GM23338 (cell line): Measurements from ENCODE around the gene SH3TC2.

ENCODE experiments used
- POLR2AphosphoS5 ChIP-seq: IDR thresholded peaks from 2 replicates; pipeline ENCODE4 v1.6.1; 2016; ENCODE audit warnings: antibody characterized with exemption, low read depth
- TF ChIP-seq, protein P1 (sequence below), 2 experiments: fragments of 200-600 bp in 1 of 2; sonication (generic) in 1 of 2; conservative IDR thresholded peaks; 2 replicates each; pipeline versions ENCODE4 v1.5.1 to v1.6.1; 2016 to 2017; ENCODE audit warnings: antibody characterized with exemption in 2 of 2, low read depth in 2 of 2, mild to moderate bottlenecking in 2 of 2, moderate library complexity in 1 of 2

DNA sequence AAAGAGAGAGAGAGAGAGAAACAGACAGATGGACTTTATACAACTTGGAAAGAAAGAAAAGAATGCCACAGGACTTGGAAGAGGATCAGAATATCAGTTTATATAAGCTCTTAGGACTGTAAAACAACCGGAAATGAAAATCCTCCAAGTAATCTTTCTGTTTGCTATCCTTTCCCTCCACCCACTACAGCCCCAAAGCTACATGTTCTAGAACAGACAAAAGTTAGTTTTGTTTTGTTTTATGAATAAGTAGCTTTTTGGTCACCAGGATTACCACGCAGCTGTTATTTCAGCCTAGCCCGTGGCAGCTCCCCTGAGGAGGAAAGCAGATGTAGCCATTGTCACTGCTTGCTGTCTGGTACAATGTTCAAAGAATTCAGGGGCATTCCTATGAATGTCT, 66.6 kb downstream of the SH3TC2 start:
- TF ChIP-seq POLR2AphosphoS5, result no peak
- TF ChIP-seq, protein P1, sequence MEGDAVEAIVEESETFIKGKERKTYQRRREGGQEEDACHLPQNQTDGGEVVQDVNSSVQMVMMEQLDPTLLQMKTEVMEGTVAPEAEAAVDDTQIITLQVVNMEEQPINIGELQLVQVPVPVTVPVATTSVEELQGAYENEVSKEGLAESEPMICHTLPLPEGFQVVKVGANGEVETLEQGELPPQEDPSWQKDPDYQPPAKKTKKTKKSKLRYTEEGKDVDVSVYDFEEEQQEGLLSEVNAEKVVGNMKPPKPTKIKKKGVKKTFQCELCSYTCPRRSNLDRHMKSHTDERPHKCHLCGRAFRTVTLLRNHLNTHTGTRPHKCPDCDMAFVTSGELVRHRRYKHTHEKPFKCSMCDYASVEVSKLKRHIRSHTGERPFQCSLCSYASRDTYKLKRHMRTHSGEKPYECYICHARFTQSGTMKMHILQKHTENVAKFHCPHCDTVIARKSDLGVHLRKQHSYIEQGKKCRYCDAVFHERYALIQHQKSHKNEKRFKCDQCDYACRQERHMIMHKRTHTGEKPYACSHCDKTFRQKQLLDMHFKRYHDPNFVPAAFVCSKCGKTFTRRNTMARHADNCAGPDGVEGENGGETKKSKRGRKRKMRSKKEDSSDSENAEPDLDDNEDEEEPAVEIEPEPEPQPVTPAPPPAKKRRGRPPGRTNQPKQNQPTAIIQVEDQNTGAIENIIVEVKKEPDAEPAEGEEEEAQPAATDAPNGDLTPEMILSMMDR (conservative IDR thresholded peaks at IDR 0.05; ENCODE audit: low read depth in 2 of 2), result no peak
